Neural progenitor cell (in vitro differentiated cells): ENCODE measurements around the gene METTL25B.

Source experiments
- CTCF ChIP-seq: fragments of 200-600 bp; sonication (generic); IDR thresholded peaks from 2 replicates; pipeline ENCODE4 v1.5.1; 2017; ENCODE audit warnings: antibody characterized with exemption, mild to moderate bottlenecking
- EZH2phosphoT487 ChIP-seq: fragments of 200-600 bp; sonication (generic); IDR thresholded peaks from 2 replicates; pipeline ENCODE4 v1.6.1; 2017; ENCODE audit warnings: antibody characterized with exemption

- no peak for TF ChIP-seq CTCF
- no peak for TF ChIP-seq EZH2phosphoT487
These were observed 49.3 kb downstream of the METTL25B start for GRCh38 chr1:156777573-156777972.
